Fibroblast of the aortic adventitia (primary cell): Measurements from ENCODE around the gene CSNK1G2. TPM values are rescaled to one million over a fixed set of nuclear protein-coding genes. Genes with fewer than 3 reads are reported as not detected.

ENCODE experiments used
- DNase-seq: peaks from one replicate; pipeline ENCODE4 v3.0.0-alpha.2; 2010; ENCODE audit warnings: low read depth
- H3K4me3 ChIP-seq: 2 replicates; pipeline ENCODE4 v1.5.1; 2011; ENCODE audit warnings: low read depth, mild to moderate bottlenecking, control low read depth, low read length, moderate library complexity
- CTCF ChIP-seq: IDR thresholded peaks from 2 replicates; pipeline ENCODE4 v1.5.1; 2011; ENCODE audit warnings: mild to moderate bottlenecking, low read length, control low read depth, inconsistent platforms; ENCODE audit not compliant: insufficient read depth
- total RNA-seq: library from RNA; depleted of rRNA; stranded (reverse); fragments of >200 nt; gene quantifications from 2 replicates; pipeline ENCODE4 v1.2.3, GENCODE V29; 2012; ENCODE audit warnings: low replicate concordance

The CSNK1G2 gene
- total RNA-seq, 1 donor = 47.5 TPM

GRCh38 chr19:1979017-1979416 is 38.0 kb downstream of the CSNK1G2 start:
- DNase-seq = no peak
- H3K4me3 ChIP-seq = no peak overlapping the region
- no peak for TF ChIP-seq CTCF

GRCh38 chr19:1979642-1980041 is 38.7 kb downstream of the CSNK1G2 start:
- DNase-seq = no peak
- TF ChIP-seq CTCF = no peak
- no peak overlapping the region for H3K4me3 ChIP-seq

- TF ChIP-seq CTCF = no peak
- H3K4me3 ChIP-seq = no peak overlapping the region
- no peak for DNase-seq
Measured at GRCh38 chr19:1980091-1980808, 39.3 kb downstream of the CSNK1G2 start.

GRCh38 chr19:1980809-1981181 is 39.8 kb downstream of the CSNK1G2 start:
- no peak for TF ChIP-seq CTCF
- DNase-seq = no peak
- H3K4me3 ChIP-seq = no peak overlapping the region

GRCh38 chr19:1981253-1981652 is 40.3 kb downstream of the CSNK1G2 start:
- DNase-seq = no peak
- no peak overlapping the region for H3K4me3 ChIP-seq
- no peak for TF ChIP-seq CTCF

- no peak overlapping the region for H3K4me3 ChIP-seq
- no peak for TF ChIP-seq CTCF
- no peak for DNase-seq
Measured at GRCh38 chr19:1984357-1984756, 43.4 kb downstream of the CSNK1G2 start.

GRCh38 chr19:1985588-1986356 is 44.8 kb downstream of the CSNK1G2 start:
- no peak for TF ChIP-seq CTCF
- no peak overlapping the region for H3K4me3 ChIP-seq
- DNase-seq = no peak
